ENCODE measurements around the gene SBNO1.

SBNO1 gene

GRCh38 chr12:123293178-123293760 is 71.4 kb downstream of the SBNO1 start:
- H3K4me3 ChIP-seq (ENCODE audit: low read length), result no peak overlapping the region

GRCh38 chr12:123289911-123290310 is 74.7 kb downstream of the SBNO1 start:
- Histone ChIP-seq H3K27me3 (ENCODE audit: low read depth, low read length) (no peaks in the 10 kb centered on the region), H3K4me2 (ENCODE audit: low read length) (no peak overlapping the region), H3K9ac (ENCODE audit: low read length) (no peak overlapping the region), H4K20me1 (ENCODE audit: insufficient read depth, low read length) (no peaks in the 10 kb centered on the region), H3K36me3 (replicated peaks; ENCODE audit: low read depth, low read length) (peaks cover 50% of the 10 kb centered on the region), H2AFZ (ENCODE audit: low read depth, low read length) (no peak overlapping the region), H3K79me2 (ENCODE audit: low read length) (no peaks in the 10 kb centered on the region), H3K9me3 (ENCODE audit: insufficient read depth, low read length) (no peaks in the 10 kb centered on the region), H3K4me1 (ENCODE audit: low read length) (no peaks in the 10 kb centered on the region), H3K4me3 (ENCODE audit: low read length) (no peak overlapping the region), H3K27ac (ENCODE audit: low read length) (no peak overlapping the region)
- TF ChIP-seq EZH2phosphoT487 (IDR thresholded peaks at IDR 0.05; ENCODE audit: low read depth), result no peak
- no peak for TF ChIP-seq CTCF (IDR thresholded peaks at IDR 0.05; ENCODE audit: low read depth, low read length)

More at GRCh38 chr12:123293178-123293760, 71.4 kb downstream of the SBNO1 start:
- Histone ChIP-seq H3K27ac (ENCODE audit: low read length) (no peak overlapping the region), H3K4me2 (ENCODE audit: low read length) (no peak overlapping the region), H3K9ac (ENCODE audit: low read length) (no peak overlapping the region), H3K9me3 (ENCODE audit: insufficient read depth, low read length) (no peaks in the 10 kb centered on the region), H4K20me1 (ENCODE audit: insufficient read depth, low read length) (no peaks in the 10 kb centered on the region), H2AFZ (ENCODE audit: low read depth, low read length) (no peak overlapping the region), H3K4me1 (ENCODE audit: low read length) (no peaks in the 10 kb centered on the region), H3K27me3 (ENCODE audit: low read depth, low read length) (no peaks in the 10 kb centered on the region), H3K36me3 (replicated peaks; ENCODE audit: low read depth, low read length) (peaks cover 69% of the 10 kb centered on the region), H3K79me2 (ENCODE audit: low read length) (peaks cover 2% of the 10 kb centered on the region; the same call in 1 of the 2 replicates)
- TF ChIP-seq CTCF (IDR thresholded peaks at IDR 0.05; ENCODE audit: low read depth, low read length) (no peak), EZH2phosphoT487 (IDR thresholded peaks at IDR 0.05; ENCODE audit: low read depth) (no peak)

GRCh38 chr12:123288751-123289346 is 75.8 kb downstream of the SBNO1 start:
- no peak overlapping the region for H2AFZ ChIP-seq (ENCODE audit: low read depth, low read length)
- H3K9ac ChIP-seq (ENCODE audit: low read length), result no peak overlapping the region
- H3K9me3 ChIP-seq (ENCODE audit: insufficient read depth, low read length), result no peaks in the 10 kb centered on the region
- peaks cover 44% of the 10 kb centered on the region for H3K36me3 ChIP-seq (replicated peaks; ENCODE audit: low read depth, low read length)
- H3K4me1 ChIP-seq (ENCODE audit: low read length), result no peaks in the 10 kb centered on the region
- TF ChIP-seq CTCF (IDR thresholded peaks at IDR 0.05; ENCODE audit: low read depth, low read length) (no peak), EZH2phosphoT487 (IDR thresholded peaks at IDR 0.05; ENCODE audit: low read depth) (no peak)
- no peaks in the 10 kb centered on the region for H3K79me2 ChIP-seq (ENCODE audit: low read length)
- H4K20me1 ChIP-seq (ENCODE audit: insufficient read depth, low read length), result no peaks in the 10 kb centered on the region
- no peak overlapping the region for H3K27ac ChIP-seq (ENCODE audit: low read length)
- no peaks in the 10 kb centered on the region for H3K27me3 ChIP-seq (ENCODE audit: low read depth, low read length)
- no peak overlapping the region for H3K4me2 ChIP-seq (ENCODE audit: low read length)
- H3K4me3 ChIP-seq (ENCODE audit: low read length), result no peak overlapping the region

- no peak overlapping the region for H3K4me3 ChIP-seq (ENCODE audit: low read length)
- no peak overlapping the region for H3K4me2 ChIP-seq (ENCODE audit: low read length)
- H4K20me1 ChIP-seq (ENCODE audit: insufficient read depth, low read length), result no peaks in the 10 kb centered on the region
- no peak overlapping the region for H3K9ac ChIP-seq (ENCODE audit: low read length)
- no peaks in the 10 kb centered on the region for H3K4me1 ChIP-seq (ENCODE audit: low read length)
- H2AFZ ChIP-seq (ENCODE audit: low read depth, low read length), result no peak overlapping the region
- H3K36me3 ChIP-seq (replicated peaks; ENCODE audit: low read depth, low read length), result peaks cover 24% of the 10 kb centered on the region
- no peaks in the 10 kb centered on the region for H3K9me3 ChIP-seq (ENCODE audit: insufficient read depth, low read length)
- TF ChIP-seq CTCF (IDR thresholded peaks at IDR 0.05; ENCODE audit: low read depth, low read length) (no peak), EZH2phosphoT487 (IDR thresholded peaks at IDR 0.05; ENCODE audit: low read depth) (no peak)
- no peak overlapping the region for H3K27ac ChIP-seq (ENCODE audit: low read length)
- no peaks in the 10 kb centered on the region for H3K79me2 ChIP-seq (ENCODE audit: low read length)
- no peaks in the 10 kb centered on the region for H3K27me3 ChIP-seq (ENCODE audit: low read depth, low read length)
Measured at GRCh38 chr12:123286652-123287373, 77.8 kb downstream of the SBNO1 start.
